Heart left ventricle (tissue), 16 donors: ENCODE data around the gene CACNA1C. TPM values are rescaled to one million over a fixed set of nuclear protein-coding genes. Genes with fewer than 3 reads are reported as not detected.
A peak's percentile ranks its signal among the peaks of the same experiment; 100 is the strongest.

Source experiments
- ATAC-seq, 4 donors: fragments of 200-7000 bp; cut with Tn5 transposase; one replicate each; pipeline ENCODE4 v1.9.1; 2020 to 2022; ENCODE audit warnings: moderate library complexity in 4 of 4, mild to moderate bottlenecking in 3 of 4, moderate number of reproducible peaks in 1 of 4
- DNase-seq, 5 donors: peaks; one replicate each; pipeline ENCODE4 v3.0.0-alpha.2; 2020
- H3K27ac ChIP-seq, 12 donors: fragments of 200-600 bp; sonication (generic) in 4 of 12; one replicate each; pipeline versions ENCODE4 v1.5.0 to v1.8.0; 2016 to 2022; ENCODE audit warnings: mild to moderate bottlenecking in 2 of 12
- H3K27me3 ChIP-seq, 9 donors: fragments of 200-600 bp; sonication (generic) in 2 of 9; one replicate each; pipeline versions ENCODE4 v1.5.1 to v1.8.0; 2016 to 2022; ENCODE audit warnings: mild to moderate bottlenecking in 3 of 9
- H3K36me3 ChIP-seq, 9 donors: fragments of 200-600 bp; sonication (generic) in 2 of 9; one replicate each; pipeline versions ENCODE4 v1.5.0 to v1.8.0; 2018 to 2022; ENCODE audit warnings: mild to moderate bottlenecking in 2 of 9
- H3K4me1 ChIP-seq, 12 donors: fragments of 200-600 bp; sonication (generic) in 4 of 12; one replicate each; pipeline versions ENCODE4 v1.5.0 to v1.8.0; 2016 to 2022; ENCODE audit warnings: mild to moderate bottlenecking in 3 of 12
- H3K4me3 ChIP-seq, 12 donors: fragments of 200-600 bp; sonication (generic) in 4 of 12; one replicate each; pipeline versions ENCODE4 v1.5.0 to v1.8.0; 2017 to 2022; ENCODE audit warnings: mild to moderate bottlenecking in 9 of 12, moderate library complexity in 4 of 12
- H3K9me3 ChIP-seq, 12 donors: fragments of 200-600 bp; sonication (generic) in 4 of 12; one replicate each; pipeline versions ENCODE4 v1.5.0 to v1.8.0; 2016 to 2022; ENCODE audit warnings: mild to moderate bottlenecking in 1 of 12
- POLR2A ChIP-seq, 2 donors: fragments of 450-650 bp; IDR thresholded peaks; one replicate each; pipeline ENCODE4 v1.6.1; 2017; ENCODE audit warnings: antibody characterized with exemption in 2 of 2, mild to moderate bottlenecking in 2 of 2, moderate library complexity in 2 of 2
- WGBS, 4 donors: extraction: QIAGEN DNeasy Blood & Tissue Kit in 2 of 4; methylation state at CpG; one replicate each; pipeline versions ENCODE4 v1.1.5 to v1.1.7; 2013 to 2018; 5-methylcytosine and 5-hydroxymethylcytosine counted together
- intact Hi-C, 10 donors: fragments of 100-400 bp; cut with DNase I; formaldehyde crosslinking; loops; one replicate each; pipeline versions ENCODE4 v1.11.1 to v1.14.2; 2022
- polyA plus RNA-seq, 2 donors: library from polyadenylated mRNA; stranded (reverse); fragments of 200-250 nt; gene quantifications; one replicate each; pipeline ENCODE4 v1.2.3, GENCODE V29; 2013
- total RNA-seq, 9 donors: library from RNA; depleted of rRNA in 2 of 9; stranded (reverse); fragments of >200 nt in 2 of 9; fragmentation: NEBNext Ultra II Directional in 3 of 9; extraction: Animal tissue kit (Norgen Biotek cat#: 25700) in 3 of 9; gene quantifications; one replicate each; pipeline versions ENCODE4 v1.1.0 to v1.2.4, GENCODE V29; 2016 to 2023
- TF ChIP-seq, protein P1 (sequence below), 12 donors: fragments of 200-600 bp; sonication (generic) in 4 of 12; IDR thresholded peaks; one replicate each; pipeline versions ENCODE4 v1.5.0 to v1.8.0; 2018 to 2022; ENCODE audit warnings: antibody characterized with exemption in 12 of 12, mild to moderate bottlenecking in 5 of 12
- donor health status: ischemic (EF 13 %, LVEDD 7.1; RV severe dilation, severe dysfunction).
- donor health status: healthy with polysubstance abuse.
- donor health status: DM: no; HTN: yes; CAD: no.
- donor health status: DM: no; HTN: no; CAD: no.
- donor health status: ischemic (EF 25% LVEDD 6.9; RV normal size, moderate dysfunction).
- donor health status: ischemic (EF 25% LVEDD 5.7; RV mildly dilated, moderate dysfunction).
- donor health status: healthy.
- donor health status: DM: yes; HTN: yes; CAD: no.
- donor health status: ischemic (EF 35%, LVEDD 5.7; RV mildly dilated, moderate dysfunction).
- donor health status: nonischemic (EF 11% LVEDD 7.7; RV severe dilation, severe dysfunction).
- donor health status: DM: yes; HTN: yes; CAD: no.
- donor health status: PGD.
- donor health status: ischemic (EF 29% LVEDD 5.4; RV normal size, mild dysfunction).
- donor health status: nonischemic (EF 23%, LVEDD 6.1; RV moderate dilation, normal function).

The CACNA1C gene
- total and polyA plus RNA-seq, 11 donors = 41.9 to 196 (median 164) TPM

DNA sequence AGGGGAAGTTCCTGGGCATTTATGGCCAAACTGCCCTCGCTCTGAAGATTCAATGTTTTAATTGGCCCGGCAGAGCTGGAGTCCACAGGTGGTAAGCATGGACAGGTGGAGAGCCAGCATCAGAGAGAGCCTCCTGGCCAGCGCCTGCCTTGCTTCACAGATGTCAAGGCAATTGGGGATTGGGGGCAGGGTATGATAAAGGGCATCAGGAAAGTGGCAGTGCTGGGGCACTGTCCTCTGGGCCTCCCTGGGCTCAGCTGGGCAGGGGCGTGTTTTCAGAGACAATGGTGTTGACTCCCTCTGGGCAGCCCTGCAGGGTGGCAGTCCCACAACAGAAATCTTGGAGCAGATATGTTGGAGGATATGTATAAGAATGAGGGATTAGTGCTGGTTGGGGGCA lies 237.3 kb downstream of the CACNA1C start:
- no peaks in the 10 kb centered on the region for H3K27me3 ChIP-seq
- peaks cover 4 to 99% (median 78%) of the 10 kb centered on the region in 12 donors for H3K4me1 ChIP-seq
- intact Hi-C loops = loop anchor here in 2 of 10 donors (5.0 to 10.0 kb wide), 2 partner anchors 292 to 295 kb away; no protein-coding TSS in a partner anchor
- TF ChIP-seq, protein P1, sequence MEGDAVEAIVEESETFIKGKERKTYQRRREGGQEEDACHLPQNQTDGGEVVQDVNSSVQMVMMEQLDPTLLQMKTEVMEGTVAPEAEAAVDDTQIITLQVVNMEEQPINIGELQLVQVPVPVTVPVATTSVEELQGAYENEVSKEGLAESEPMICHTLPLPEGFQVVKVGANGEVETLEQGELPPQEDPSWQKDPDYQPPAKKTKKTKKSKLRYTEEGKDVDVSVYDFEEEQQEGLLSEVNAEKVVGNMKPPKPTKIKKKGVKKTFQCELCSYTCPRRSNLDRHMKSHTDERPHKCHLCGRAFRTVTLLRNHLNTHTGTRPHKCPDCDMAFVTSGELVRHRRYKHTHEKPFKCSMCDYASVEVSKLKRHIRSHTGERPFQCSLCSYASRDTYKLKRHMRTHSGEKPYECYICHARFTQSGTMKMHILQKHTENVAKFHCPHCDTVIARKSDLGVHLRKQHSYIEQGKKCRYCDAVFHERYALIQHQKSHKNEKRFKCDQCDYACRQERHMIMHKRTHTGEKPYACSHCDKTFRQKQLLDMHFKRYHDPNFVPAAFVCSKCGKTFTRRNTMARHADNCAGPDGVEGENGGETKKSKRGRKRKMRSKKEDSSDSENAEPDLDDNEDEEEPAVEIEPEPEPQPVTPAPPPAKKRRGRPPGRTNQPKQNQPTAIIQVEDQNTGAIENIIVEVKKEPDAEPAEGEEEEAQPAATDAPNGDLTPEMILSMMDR (IDR thresholded peaks at IDR 0.05) = no peak
- TF ChIP-seq POLR2A (IDR thresholded peaks at IDR 0.05) = no peak
- H3K27ac ChIP-seq = peak overlapping the region in 5 of 12 donors; percentile 4 to 82 (median 64)
- 81 to 95% (median 86%) methylated on average over 4 of the region's 4 CpGs for WGBS, 4 donors
- H3K9me3 ChIP-seq = no peaks in the 10 kb centered on the region
- ATAC-seq (no peak), DNase-seq (no peak)
- H3K36me3 ChIP-seq = no peaks in the 10 kb centered on the region
- no peak overlapping the region for H3K4me3 ChIP-seq

DNA sequence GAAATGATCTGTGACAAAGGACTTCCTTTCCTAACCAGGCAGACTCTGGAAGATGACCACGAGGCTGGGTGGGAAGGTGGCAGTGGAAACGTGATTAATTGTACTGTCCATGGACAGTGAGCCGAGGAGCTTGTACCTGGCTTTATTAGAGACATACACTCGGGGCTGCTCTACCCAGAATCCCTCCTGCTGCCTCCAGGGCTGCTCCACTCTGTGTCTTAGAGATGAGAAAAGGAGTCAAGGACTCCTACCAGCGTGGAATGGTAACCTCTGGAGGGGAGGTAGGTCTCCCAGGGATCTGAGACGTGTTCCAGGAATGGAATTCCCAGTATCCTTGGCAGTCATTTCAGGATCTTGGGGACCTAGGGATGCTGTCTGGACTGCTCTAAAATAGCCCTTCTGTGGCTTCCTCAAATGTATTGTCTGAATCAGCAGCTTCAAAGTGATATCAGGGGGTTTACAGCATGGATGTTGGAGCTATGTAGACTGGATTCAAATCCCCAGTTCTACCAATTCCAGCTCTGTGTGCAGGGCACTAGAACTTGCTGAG lies 237.8 kb downstream of the CACNA1C start:
- intact Hi-C loops = loop anchor here in 2 of 10 donors (5.0 to 10.0 kb wide), 2 partner anchors 292 to 294 kb away; no protein-coding TSS in a partner anchor
- no peak for ATAC-seq
- DNase-seq = no peak
- H3K27ac ChIP-seq = peak overlapping the region in 4 of 12 donors; percentile 4 to 82 (median 68)
- WGBS, 4 donors = 58 to 79% (median 76%) methylated on average over 6 of the region's 6 CpGs
- peaks cover 4 to 99% (median 78%) of the 10 kb centered on the region in 12 donors for H3K4me1 ChIP-seq
- H3K36me3 ChIP-seq = no peaks in the 10 kb centered on the region
- H3K27me3 ChIP-seq = no peaks in the 10 kb centered on the region
- no peaks in the 10 kb centered on the region for H3K9me3 ChIP-seq
- H3K4me3 ChIP-seq = no peak overlapping the region
- TF ChIP-seq POLR2A (IDR thresholded peaks at IDR 0.05) = no peak
- TF ChIP-seq, protein P1 (IDR thresholded peaks at IDR 0.05) = no peak

- WGBS, 4 donors = 73 to 79% (median 76%) methylated on average over 15 of the region's 15 CpGs
- peaks cover 3 to 99% (median 79%) of the 10 kb centered on the region in 12 donors for H3K4me1 ChIP-seq
- DNase-seq (no peak), ATAC-seq (no peak)
- intact Hi-C loops = loop anchor here in 2 of 10 donors (5.0 to 10.0 kb wide), 2 partner anchors 291 to 293 kb away; no protein-coding TSS in a partner anchor
- no peaks in the 10 kb centered on the region for H3K27me3 ChIP-seq
- peak overlapping the region in 7 of 12 donors; percentile 8 to 82 (median 63) for H3K27ac ChIP-seq
- no peaks in the 10 kb centered on the region for H3K9me3 ChIP-seq
- H3K36me3 ChIP-seq = no peaks in the 10 kb centered on the region
- no peak overlapping the region for H3K4me3 ChIP-seq
- TF ChIP-seq, protein P1 (IDR thresholded peaks at IDR 0.05) = peak; percentile 54 to 76 (median 68)
- no peak for TF ChIP-seq POLR2A (IDR thresholded peaks at IDR 0.05)
Observed at GRCh38 chr12:2291182-2291832, 238.5 kb downstream of the CACNA1C start.

- TF ChIP-seq, protein P1 (IDR thresholded peaks at IDR 0.05) = no peak
- TF ChIP-seq POLR2A (IDR thresholded peaks at IDR 0.05) = no peak
- DNase-seq = peak in 1 of 5 donors; percentile 61
- peaks cover 0 to 99% (median 78%) of the 10 kb centered on the region in 12 donors for H3K4me1 ChIP-seq
- intact Hi-C loops = loop anchor here in 2 of 10 donors (5.0 to 10.0 kb wide), 2 partner anchors 290 to 293 kb away; no protein-coding TSS in a partner anchor
- H3K27me3 ChIP-seq = no peaks in the 10 kb centered on the region
- H3K9me3 ChIP-seq = no peaks in the 10 kb centered on the region
- WGBS, 4 donors = 49 to 64% (median 54%) methylated on average over 3 of the region's 3 CpGs
- H3K4me3 ChIP-seq = no peak overlapping the region
- H3K27ac ChIP-seq = peak overlapping the region in 10 of 12 donors; percentile 3 to 82 (median 34)
- H3K36me3 ChIP-seq = no peaks in the 10 kb centered on the region
- ATAC-seq = peak in 3 of 4 donors; percentile 7 to 63 (median 59)
Observed at GRCh38 chr12:2291947-2292346, 239.2 kb downstream of the CACNA1C start.
